Fibroblast of the aortic adventitia (primary cell): Measurements from ENCODE around the gene NAA10. TPM values are rescaled to one million over a fixed set of nuclear protein-coding genes. Genes with fewer than 3 reads are reported as not detected.

ENCODE experiments used
- DNase-seq: peaks from one replicate; pipeline ENCODE4 v3.0.0-alpha.2; 2010; ENCODE audit warnings: low read depth
- H3K4me3 ChIP-seq: 2 replicates; pipeline ENCODE4 v1.5.1; 2011; ENCODE audit warnings: low read depth, mild to moderate bottlenecking, control low read depth, low read length, moderate library complexity
- total RNA-seq: library from RNA; depleted of rRNA; stranded (reverse); fragments of >200 nt; gene quantifications from 2 replicates; pipeline ENCODE4 v1.2.3, GENCODE V29; 2012; ENCODE audit warnings: low replicate concordance
- TF ChIP-seq, protein P1 (sequence below): IDR thresholded peaks from 2 replicates; pipeline ENCODE4 v1.5.1; 2011; ENCODE audit warnings: mild to moderate bottlenecking, low read length, control low read depth, inconsistent platforms; ENCODE audit not compliant: insufficient read depth

The NAA10 gene
- total RNA-seq, 1 donor = 84.7 TPM

DNA sequence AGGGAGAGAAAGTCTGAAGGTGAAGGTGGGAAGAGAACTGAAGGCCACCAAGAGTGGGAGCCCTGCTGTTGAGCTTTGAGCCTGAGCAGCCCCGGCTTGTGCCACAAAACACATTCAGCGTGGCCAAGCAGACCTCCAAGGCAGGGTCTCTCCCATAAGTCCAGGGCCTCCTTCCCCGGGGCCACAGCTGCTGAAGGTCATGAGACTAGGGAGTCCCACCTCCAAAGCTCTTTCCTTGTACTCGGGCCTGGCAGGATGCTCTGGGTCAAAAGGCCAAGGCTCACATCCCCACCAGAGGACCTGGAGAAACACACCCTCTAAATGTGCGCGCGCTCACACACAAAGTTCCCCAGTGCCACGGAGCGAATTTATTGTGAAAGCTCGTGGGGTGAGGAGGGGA is 5.3 kb downstream of the NAA10 start:
- no peak overlapping the region for H3K4me3 ChIP-seq
- no peak for DNase-seq
- TF ChIP-seq, protein P1, sequence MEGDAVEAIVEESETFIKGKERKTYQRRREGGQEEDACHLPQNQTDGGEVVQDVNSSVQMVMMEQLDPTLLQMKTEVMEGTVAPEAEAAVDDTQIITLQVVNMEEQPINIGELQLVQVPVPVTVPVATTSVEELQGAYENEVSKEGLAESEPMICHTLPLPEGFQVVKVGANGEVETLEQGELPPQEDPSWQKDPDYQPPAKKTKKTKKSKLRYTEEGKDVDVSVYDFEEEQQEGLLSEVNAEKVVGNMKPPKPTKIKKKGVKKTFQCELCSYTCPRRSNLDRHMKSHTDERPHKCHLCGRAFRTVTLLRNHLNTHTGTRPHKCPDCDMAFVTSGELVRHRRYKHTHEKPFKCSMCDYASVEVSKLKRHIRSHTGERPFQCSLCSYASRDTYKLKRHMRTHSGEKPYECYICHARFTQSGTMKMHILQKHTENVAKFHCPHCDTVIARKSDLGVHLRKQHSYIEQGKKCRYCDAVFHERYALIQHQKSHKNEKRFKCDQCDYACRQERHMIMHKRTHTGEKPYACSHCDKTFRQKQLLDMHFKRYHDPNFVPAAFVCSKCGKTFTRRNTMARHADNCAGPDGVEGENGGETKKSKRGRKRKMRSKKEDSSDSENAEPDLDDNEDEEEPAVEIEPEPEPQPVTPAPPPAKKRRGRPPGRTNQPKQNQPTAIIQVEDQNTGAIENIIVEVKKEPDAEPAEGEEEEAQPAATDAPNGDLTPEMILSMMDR = no peak

DNA sequence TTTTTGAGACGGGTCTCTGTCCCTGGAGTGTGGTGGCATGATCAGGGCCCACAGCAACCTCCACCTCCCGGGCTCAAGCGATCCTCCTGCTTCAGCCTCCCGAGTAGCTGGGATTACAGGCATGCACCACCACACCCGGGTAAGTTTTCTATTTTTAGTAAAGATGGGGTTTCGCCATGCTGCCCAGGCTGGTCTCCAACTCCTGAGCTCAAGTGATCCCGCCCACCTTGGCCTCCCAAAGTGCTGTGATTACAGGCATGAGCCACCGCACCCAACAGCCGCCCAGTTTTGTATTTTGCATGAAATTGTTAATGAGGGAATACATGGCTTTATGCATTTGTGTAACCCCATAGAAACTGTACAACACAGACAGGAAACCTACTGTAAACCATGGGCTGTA is 6.0 kb downstream of the NAA10 start:
- H3K4me3 ChIP-seq = no peak overlapping the region
- TF ChIP-seq, protein P1 = no peak
- no peak for DNase-seq

DNA sequence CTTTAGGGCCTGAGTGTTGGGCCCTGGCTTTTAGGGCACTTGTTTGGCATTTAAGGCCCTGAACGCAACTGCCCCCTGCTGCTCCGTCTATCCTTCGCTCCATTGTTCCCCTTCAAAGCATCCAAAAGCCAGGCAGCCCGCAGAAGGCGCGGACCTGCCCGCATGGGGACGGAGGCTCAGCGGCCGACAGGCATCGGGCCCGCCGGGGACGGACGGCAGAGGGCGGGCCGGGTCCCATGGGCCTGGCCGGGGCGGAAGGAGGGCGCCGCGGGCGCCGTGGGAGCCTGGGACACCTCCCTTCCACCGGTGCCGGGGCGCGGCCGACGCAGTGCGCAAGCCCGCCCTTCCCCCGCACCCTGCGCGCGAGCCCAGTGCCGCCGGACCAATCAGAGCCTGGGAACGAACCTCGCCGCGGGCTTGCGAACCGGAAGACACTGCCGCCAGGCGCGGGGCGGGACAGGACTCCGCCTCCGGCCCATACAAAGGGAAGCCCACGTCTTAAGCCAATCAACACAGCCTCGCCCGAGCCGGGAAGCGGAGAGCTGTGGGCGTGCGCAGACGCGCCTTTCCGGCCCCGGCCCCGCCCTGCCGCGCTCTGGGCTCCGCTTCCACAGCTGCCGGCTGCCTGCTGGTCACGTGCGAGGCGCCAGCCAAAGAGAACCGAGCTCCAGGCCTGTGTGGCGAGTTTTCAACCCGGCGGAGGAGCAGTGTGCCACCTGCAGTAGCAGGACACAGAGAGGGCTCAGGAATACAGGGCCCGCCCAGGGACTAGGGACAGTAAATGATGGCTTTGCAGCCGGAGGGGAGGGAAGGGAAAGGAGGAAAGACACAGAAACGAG is 6.7 kb downstream of the NAA10 start:
- TF ChIP-seq, protein P1 = peak; percentile 33

DNA sequence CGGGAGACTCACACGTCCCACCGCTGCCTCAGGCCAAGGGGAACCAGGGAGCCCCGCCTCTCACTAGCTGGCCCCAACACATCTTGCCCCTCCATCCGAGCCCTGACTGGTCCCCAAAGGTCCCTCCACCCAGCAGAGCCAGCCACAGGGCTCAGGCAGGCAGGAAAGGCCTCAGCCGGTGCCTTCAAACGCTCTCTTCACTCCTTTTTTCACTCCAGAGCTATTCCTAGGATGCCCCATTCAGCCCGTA is 7.2 kb downstream of the NAA10 start:
- H3K4me3 ChIP-seq = peak overlapping the region; percentile 71
- TF ChIP-seq, protein P1 = no peak
- no peak for DNase-seq

More for the DNA sequence above, 6.7 kb downstream of the NAA10 start:
- DNase-seq = peak; percentile 97
- peak overlapping the region; percentile 71 for H3K4me3 ChIP-seq

DNA sequence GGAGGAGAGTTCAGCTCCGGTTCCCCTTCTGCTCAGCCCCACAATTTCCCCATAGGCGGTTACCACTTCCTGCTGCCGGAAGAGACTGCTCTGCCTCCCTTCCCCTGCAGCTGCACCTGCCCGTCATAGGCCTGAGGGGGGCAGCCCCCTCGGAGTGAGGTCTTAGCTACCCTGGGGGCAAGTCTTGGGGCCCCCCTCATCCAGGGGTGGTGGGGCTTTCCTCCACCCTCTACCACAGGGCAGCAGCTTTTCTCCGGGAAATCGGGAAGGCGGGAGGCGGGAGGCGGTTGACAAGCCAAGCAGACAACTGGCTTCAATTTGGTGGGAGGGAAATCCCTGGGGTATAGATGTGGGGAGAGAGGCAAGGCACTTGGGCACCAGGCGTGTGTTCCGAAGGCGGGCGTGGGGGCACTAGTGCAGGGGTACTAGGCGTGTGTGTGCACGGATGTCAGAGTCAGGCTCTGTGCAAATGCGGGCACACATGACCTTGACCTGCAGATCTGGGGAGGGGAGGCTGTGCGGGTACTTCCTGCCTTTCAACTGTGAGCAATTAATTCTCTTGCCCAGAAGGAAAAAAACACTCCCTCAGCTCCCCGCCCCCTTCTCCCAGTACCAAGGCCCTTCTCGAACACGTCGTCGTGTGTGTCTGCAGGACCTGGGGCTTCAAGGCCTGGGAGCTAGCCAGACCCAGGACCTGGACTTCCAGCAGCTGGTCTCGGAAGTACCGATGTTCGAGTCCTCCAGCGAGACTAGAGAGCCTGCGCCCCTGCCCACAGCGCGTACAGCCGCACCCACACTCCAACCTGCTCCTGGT is 7.8 kb downstream of the NAA10 start:
- peak overlapping the region; percentile 71 for H3K4me3 ChIP-seq
- peak; percentile 16 for DNase-seq
- TF ChIP-seq, protein P1 = no peak

DNA sequence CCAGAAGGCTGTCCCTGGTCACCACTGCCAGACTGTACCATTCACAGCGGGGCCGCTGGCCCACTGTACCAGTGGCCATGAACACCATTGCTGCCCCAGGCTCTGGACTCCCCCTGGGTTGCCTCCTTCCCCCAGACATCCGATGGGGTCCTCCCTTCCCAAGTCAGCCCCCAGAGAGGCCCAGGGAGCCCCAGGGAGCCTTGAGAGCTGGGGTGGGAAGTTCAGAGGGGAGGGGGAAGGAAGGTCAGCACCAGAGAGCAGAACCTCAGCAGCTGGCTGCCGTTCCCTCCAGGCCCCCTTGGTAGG is 8.3 kb downstream of the NAA10 start:
- no peak for DNase-seq
- no peak overlapping the region for H3K4me3 ChIP-seq
- TF ChIP-seq, protein P1 = no peak
